K562 (cell line): ENCODE data around the gene SF3A2. TPM values are rescaled to one million over a fixed set of nuclear protein-coding genes. Genes with fewer than 3 reads are reported as not detected.

Source experiments
- BRF1 ChIP-seq: IDR thresholded peaks from 3 replicates; pipeline ENCODE4 v1.6.1; 2011; ENCODE audit warnings: borderline replicate concordance, mild to moderate bottlenecking; ENCODE audit not compliant: insufficient read length; ENCODE audit errors: extremely low read depth
- DMBX1 ChIP-seq: fragments of 250-450 bp; sonication (Bioruptor Pico); IDR thresholded peaks from 2 replicates; pipeline ENCODE4 v1.8.0; 2022; ENCODE audit warnings: inconsistent platforms, mild to moderate bottlenecking, moderate library complexity, borderline replicate concordance
- GABPB1 ChIP-seq: sonication (generic); formaldehyde crosslinking; IDR thresholded peaks from 2 replicates; pipeline ENCODE4 v1.8.0; 2022; ENCODE audit warnings: mild to moderate bottlenecking, missing genetic modification reagents
- HMBOX1 ChIP-seq: sonication (generic); IDR thresholded peaks from 2 replicates; pipeline ENCODE4 v1.6.1; 2016
- KHSRP ChIP-seq: fragments of 450-650 bp; IDR thresholded peaks from 2 replicates; pipeline ENCODE4 v1.6.1; 2017
- KLF10 ChIP-seq: fragments of 250-450 bp; sonication (Bioruptor Pico); IDR thresholded peaks from 2 replicates; pipeline ENCODE4 v1.6.1; 2021; ENCODE audit warnings: matching md5 sums
- KLF6 ChIP-seq: fragments of 250-450 bp; sonication (Bioruptor Pico); IDR thresholded peaks from 2 replicates; pipeline ENCODE4 v1.4.0; 2020; ENCODE audit warnings: mild to moderate bottlenecking, moderate library complexity, borderline replicate concordance
- MBD2 ChIP-seq: sonication (generic); IDR thresholded peaks from 2 replicates; pipeline ENCODE4 v1.6.1; 2016; ENCODE audit warnings: low read depth, borderline replicate concordance
- NCOR1 ChIP-seq: fragments of 450-650 bp; IDR thresholded peaks from 2 replicates; pipeline ENCODE4 v1.6.1; 2016; ENCODE audit warnings: mild to moderate bottlenecking, moderate library complexity
- PCBP1 ChIP-seq: fragments of 200-400 bp; formaldehyde crosslinking; IDR thresholded peaks from 2 replicates; pipeline ENCODE4 v1.6.1; 2018; ENCODE audit warnings: mild to moderate bottlenecking, low read depth, low read length; ENCODE audit not compliant: poor library complexity, severe bottlenecking
- PHF21A ChIP-seq: fragments of 450-650 bp; IDR thresholded peaks from 2 replicates; pipeline ENCODE4 v1.6.1; 2017; ENCODE audit warnings: low read depth, borderline replicate concordance
- POLR2B ChIP-seq: fragments of 450-650 bp; IDR thresholded peaks from 2 replicates; pipeline ENCODE4 v1.6.1; 2018; ENCODE audit warnings: low read depth; ENCODE audit not compliant: partially characterized antibody
- SIN3B ChIP-seq: fragments of 450-650 bp; IDR thresholded peaks from 2 replicates; pipeline ENCODE4 v1.6.1; 2017; ENCODE audit warnings: low read depth, mild to moderate bottlenecking, moderate library complexity
- SOX6 ChIP-seq: fragments of 450-650 bp; IDR thresholded peaks from 2 replicates; pipeline ENCODE4 v1.6.1; 2014; ENCODE audit warnings: mild to moderate bottlenecking
- SPI1 ChIP-seq: IDR thresholded peaks from 2 replicates; pipeline ENCODE4 v1.6.1; 2011; ENCODE audit warnings: low read depth, low read length, control low read depth, borderline replicate concordance
- SREBF1 ChIP-seq: fragments of 150-350 bp; IDR thresholded peaks from 2 replicates; pipeline ENCODE4 v1.6.1; 2014; ENCODE audit warnings: antibody characterized with exemption, low read depth, low read length, borderline replicate concordance
- TCF3 ChIP-seq: sonication (generic); formaldehyde crosslinking; IDR thresholded peaks from 2 replicates; pipeline ENCODE4 v1.4.0; 2020; ENCODE audit warnings: mild to moderate bottlenecking, missing genetic modification reagents
- U2AF1 ChIP-seq: fragments of 200-400 bp; formaldehyde crosslinking; optimal IDR thresholded peaks from 2 replicates; pipeline ENCODE3; 2017; ENCODE audit warnings: mild to moderate bottlenecking, low read depth, low read length, moderate library complexity
- polyA plus RNA-seq, 8 experiments: library from polyadenylated mRNA; depleted of rRNA in 4 of 8; stranded (reverse) in 5 of 8; unstranded in 3 of 8; fragments of >200 nt; fragmentation: Nextera tagmentation in 2 of 8; fragmentation: Illumina TruSeq in 1 of 8; extraction: Ambion mirVana in 2 of 8; extraction: Trizol in 1 of 8; gene quantifications; 2 replicates each; pipeline versions ENCODE4 v1.2.1 to v1.2.3, GENCODE V29; 2011 to 2014; ENCODE audit warnings: inconsistent platforms in 1 of 8, missing spikeins in 1 of 8
- total RNA-seq, 7 experiments: library from RNA; depleted of rRNA in 6 of 7; stranded (reverse); fragments of >200 nt in 6 of 7; fragmentation: Illumina TruSeq in 2 of 7; extraction: Trizol in 2 of 7; gene quantifications; 2 replicates each; pipeline versions ENCODE4 v1.2.1 to v1.2.3, GENCODE V29; 2011 to 2021; ENCODE audit warnings: low replicate concordance in 1 of 7
- TF ChIP-seq, protein P1 (sequence below): IDR thresholded peaks from 3 replicates; pipeline ENCODE4 v1.6.1; 2011; ENCODE audit warnings: borderline replicate concordance, mild to moderate bottlenecking, moderate library complexity; ENCODE audit not compliant: insufficient read length; ENCODE audit errors: extremely low read depth
- TF ChIP-seq, protein P2 (sequence below): fragments of 250-450 bp; sonication (Bioruptor Pico); IDR thresholded peaks from 2 replicates; pipeline ENCODE4 v1.5.0; 2022; ENCODE audit warnings: mild to moderate bottlenecking

SF3A2 gene
- total and polyA plus RNA-seq, 9 of the 15 experiments (the other 6 are each of a cell fraction or from before 2014, with no cell fraction given) = 0.17 to 194 (median 22.8) TPM

- TF ChIP-seq HMBOX1 = no peak
- peak; percentile 36; the same call in 1 of the 2 replicates for TF ChIP-seq KHSRP
- TF ChIP-seq PCBP1 = peak; percentile 57
- TF ChIP-seq, protein P1, sequence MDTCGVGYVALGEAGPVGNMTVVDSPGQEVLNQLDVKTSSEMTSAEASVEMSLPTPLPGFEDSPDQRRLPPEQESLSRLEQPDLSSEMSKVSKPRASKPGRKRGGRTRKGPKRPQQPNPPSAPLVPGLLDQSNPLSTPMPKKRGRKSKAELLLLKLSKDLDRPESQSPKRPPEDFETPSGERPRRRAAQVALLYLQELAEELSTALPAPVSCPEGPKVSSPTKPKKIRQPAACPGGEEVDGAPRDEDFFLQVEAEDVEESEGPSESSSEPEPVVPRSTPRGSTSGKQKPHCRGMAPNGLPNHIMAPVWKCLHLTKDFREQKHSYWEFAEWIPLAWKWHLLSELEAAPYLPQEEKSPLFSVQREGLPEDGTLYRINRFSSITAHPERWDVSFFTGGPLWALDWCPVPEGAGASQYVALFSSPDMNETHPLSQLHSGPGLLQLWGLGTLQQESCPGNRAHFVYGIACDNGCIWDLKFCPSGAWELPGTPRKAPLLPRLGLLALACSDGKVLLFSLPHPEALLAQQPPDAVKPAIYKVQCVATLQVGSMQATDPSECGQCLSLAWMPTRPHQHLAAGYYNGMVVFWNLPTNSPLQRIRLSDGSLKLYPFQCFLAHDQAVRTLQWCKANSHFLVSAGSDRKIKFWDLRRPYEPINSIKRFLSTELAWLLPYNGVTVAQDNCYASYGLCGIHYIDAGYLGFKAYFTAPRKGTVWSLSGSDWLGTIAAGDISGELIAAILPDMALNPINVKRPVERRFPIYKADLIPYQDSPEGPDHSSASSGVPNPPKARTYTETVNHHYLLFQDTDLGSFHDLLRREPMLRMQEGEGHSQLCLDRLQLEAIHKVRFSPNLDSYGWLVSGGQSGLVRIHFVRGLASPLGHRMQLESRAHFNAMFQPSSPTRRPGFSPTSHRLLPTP = no peak
- peak; percentile 70; the same call in 1 of the 2 replicates for TF ChIP-seq SIN3B
- TF ChIP-seq SREBF1 = 0 out of 2 replicates have a peak, but pooled peaks have one; percentile 49
- peak; percentile 51; the same call in 1 of the 2 replicates for TF ChIP-seq PHF21A
- TF ChIP-seq TCF3 (CRISPR knock-in tag) = 0 out of 2 replicates have a peak, but pooled peaks have one; percentile 12
- TF ChIP-seq KLF10 (CRISPR knock-in tag) = no peak
- no peak for TF ChIP-seq DMBX1
- peak; percentile 89 for TF ChIP-seq U2AF1
- peak; percentile 34; the same call in 1 of the 2 replicates for TF ChIP-seq SPI1
- peak; percentile 79 for TF ChIP-seq MBD2
- peak; percentile 62 for TF ChIP-seq NCOR1
- peak; percentile 99 for TF ChIP-seq GABPB1
- TF ChIP-seq POLR2B = peak; percentile 64
- TF ChIP-seq BRF1 = no peak
- peak; percentile 58 for TF ChIP-seq SOX6
- TF ChIP-seq, protein P2, sequence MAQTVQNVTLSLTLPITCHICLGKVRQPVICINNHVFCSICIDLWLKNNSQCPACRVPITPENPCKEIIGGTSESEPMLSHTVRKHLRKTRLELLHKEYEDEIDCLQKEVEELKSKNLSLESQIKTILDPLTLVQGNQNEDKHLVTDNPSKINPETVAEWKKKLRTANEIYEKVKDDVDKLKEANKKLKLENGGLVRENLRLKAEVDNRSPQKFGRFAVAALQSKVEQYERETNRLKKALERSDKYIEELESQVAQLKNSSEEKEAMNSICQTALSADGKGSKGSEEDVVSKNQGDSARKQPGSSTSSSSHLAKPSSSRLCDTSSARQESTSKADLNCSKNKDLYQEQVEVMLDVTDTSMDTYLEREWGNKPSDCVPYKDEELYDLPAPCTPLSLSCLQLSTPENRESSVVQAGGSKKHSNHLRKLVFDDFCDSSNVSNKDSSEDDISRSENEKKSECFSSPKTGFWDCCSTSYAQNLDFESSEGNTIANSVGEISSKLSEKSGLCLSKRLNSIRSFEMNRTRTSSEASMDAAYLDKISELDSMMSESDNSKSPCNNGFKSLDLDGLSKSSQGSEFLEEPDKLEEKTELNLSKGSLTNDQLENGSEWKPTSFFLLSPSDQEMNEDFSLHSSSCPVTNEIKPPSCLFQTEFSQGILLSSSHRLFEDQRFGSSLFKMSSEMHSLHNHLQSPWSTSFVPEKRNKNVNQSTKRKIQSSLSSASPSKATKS (CRISPR knock-in tag) = 0 out of 2 replicates have a peak, but pooled peaks have one; percentile 62
- no peak for TF ChIP-seq KLF6 (CRISPR knock-in tag)
Observed at GRCh38 chr19:2273356-2274184, 36.9 kb downstream of the SF3A2 start (continued).
